ENCODE results near the gene ABCG2.

GRCh38 chr4:88075336-88075735 is 83.1 kb downstream of the ABCG2 start:
- TF ChIP-seq CTCF (conservative IDR thresholded peaks at IDR 0.05; ENCODE audit: low read length), result no peak
- no peak for TF ChIP-seq EZH2phosphoT487 (IDR thresholded peaks at IDR 0.05; ENCODE audit: borderline replicate concordance)

Measured in Loucy (cell line).